CD14-positive monocyte (primary cell): ENCODE data around the gene TRUB2. TPM values are rescaled to one million over a fixed set of nuclear protein-coding genes. Genes with fewer than 3 reads are reported as not detected.

Experiments used
- DNase-seq, 3 donors: peaks; one replicate each; pipeline ENCODE4 v3.0.0-alpha.2; 2011 to 2022
- H2AFZ ChIP-seq: 2 replicates; pipeline ENCODE4 v1.6.0; 2012; ENCODE audit warnings: mild to moderate bottlenecking, low read depth, low read length, inconsistent platforms; ENCODE audit not compliant: insufficient read depth, poor library complexity, severe bottlenecking
- H3K27ac ChIP-seq, 2 donors: 1 replicate in 1 of 2; 2 replicates in 1 of 2; pipeline ENCODE4 v1.5.1; 2012 to 2013; ENCODE audit warnings: low read length in 2 of 2, control low read depth in 1 of 2, inconsistent platforms in 1 of 2, low read depth in 1 of 2, mild to moderate bottlenecking in 1 of 2
- H3K27me3 ChIP-seq, 2 donors: one replicate each; pipeline versions ENCODE4 v1.6.0 to v1.6.1; 2011 to 2013; ENCODE audit warnings: low read length in 2 of 2; ENCODE audit not compliant: control insufficient read depth in 2 of 2, insufficient read depth in 2 of 2
- H3K36me3 ChIP-seq, 2 donors: replicated peaks in 1 of 2; 1 replicate in 1 of 2; 2 replicates in 1 of 2; pipeline versions ENCODE4 v1.5.1 to v1.6.1; 2012 to 2013; ENCODE audit warnings: low read length in 2 of 2, control low read depth in 1 of 2, inconsistent platforms in 1 of 2, mild to moderate bottlenecking in 1 of 2; ENCODE audit not compliant: insufficient read depth in 2 of 2, control insufficient read depth in 1 of 2
- H3K4me1 ChIP-seq, 2 donors: 1 replicate in 1 of 2; 2 replicates in 1 of 2; pipeline versions ENCODE4 v1.5.1 to v1.6.1; 2012 to 2013; ENCODE audit warnings: low read length in 2 of 2, control low read depth in 1 of 2, inconsistent platforms in 1 of 2, mild to moderate bottlenecking in 1 of 2, moderate library complexity in 1 of 2; ENCODE audit not compliant: insufficient read depth in 2 of 2, control insufficient read depth in 1 of 2
- H3K4me2 ChIP-seq: replicated peaks from 2 replicates; pipeline ENCODE3; 2012; ENCODE audit warnings: low read length, moderate library complexity, mild to moderate bottlenecking; ENCODE audit not compliant: poor library complexity, severe bottlenecking; ENCODE audit errors: extremely low read depth
- H3K4me3 ChIP-seq, 3 experiments: fragments of 200-600 bp in 1 of 3; sonication (generic) in 1 of 3; replicated peaks in 1 of 3; 1 replicate in 2 of 3; 2 replicates in 1 of 3; pipeline ENCODE4 v1.5.1; 2011 to 2013; ENCODE audit warnings: low read length in 3 of 3, mild to moderate bottlenecking in 3 of 3, control low read depth in 2 of 3, low read depth in 2 of 3, inconsistent platforms in 1 of 3, moderate library complexity in 1 of 3
- H3K79me2 ChIP-seq: 2 replicates; pipeline ENCODE4 v1.6.0; 2012; ENCODE audit warnings: mild to moderate bottlenecking, control low read depth, inconsistent platforms, low read length, moderate library complexity; ENCODE audit not compliant: insufficient read depth
- H3K9ac ChIP-seq: 2 replicates; pipeline ENCODE4 v1.6.0; 2017; ENCODE audit warnings: low read length, mild to moderate bottlenecking; ENCODE audit not compliant: insufficient read depth, poor library complexity, severe bottlenecking
- H3K9me3 ChIP-seq, 2 donors: replicated peaks in 1 of 2; 1 replicate in 1 of 2; 2 replicates in 1 of 2; pipeline versions ENCODE4 v1.5.1 to v1.6.1; 2012 to 2013; ENCODE audit warnings: low read length in 2 of 2, control low read depth in 1 of 2; ENCODE audit not compliant: control insufficient read depth in 1 of 2, insufficient read depth in 1 of 2
- H4K20me1 ChIP-seq: 2 replicates; pipeline ENCODE4 v1.6.0; 2012; ENCODE audit warnings: mild to moderate bottlenecking, low read length, control low read depth, moderate library complexity; ENCODE audit not compliant: insufficient read depth
- H3K27ac Mint-ChIP-seq, 7 donors: one replicate each; pipeline ENCODE4 v1.8.0; 2020; ENCODE audit warnings: mild to moderate bottlenecking in 7 of 7, mixed read lengths in 7 of 7, moderate library complexity in 6 of 7, inconsistent platforms in 2 of 7
- H3K27me3 Mint-ChIP-seq, 3 donors: one replicate each; pipeline ENCODE4 v1.8.0; 2021 to 2022; ENCODE audit warnings: low read depth in 3 of 3, mild to moderate bottlenecking in 3 of 3, mixed read lengths in 3 of 3, moderate library complexity in 3 of 3, inconsistent platforms in 1 of 3
- H3K36me3 Mint-ChIP-seq, 2 donors: one replicate each; pipeline ENCODE4 v1.8.0; 2020; ENCODE audit warnings: mixed read lengths in 2 of 2, inconsistent platforms in 1 of 2, mild to moderate bottlenecking in 1 of 2
- H3K4me1 Mint-ChIP-seq: one replicate; pipeline ENCODE4 v1.8.0; 2020; ENCODE audit warnings: mild to moderate bottlenecking, mixed read lengths
- H3K4me3 Mint-ChIP-seq, 2 donors: one replicate each; pipeline ENCODE4 v1.8.0; 2020; ENCODE audit warnings: mild to moderate bottlenecking in 2 of 2, mixed read lengths in 2 of 2, moderate library complexity in 1 of 2
- H3K9me3 Mint-ChIP-seq, 7 donors: one replicate each; pipeline ENCODE4 v1.8.0; 2020 to 2022; ENCODE audit warnings: mixed read lengths in 7 of 7, mild to moderate bottlenecking in 6 of 7, moderate library complexity in 6 of 7, inconsistent platforms in 2 of 7
- CTCF ChIP-seq: fragments of 200-600 bp; IDR thresholded peaks from one replicate; pipeline ENCODE4 v1.8.0; 2022; ENCODE audit warnings: antibody characterized with exemption, mild to moderate bottlenecking
- WGBS: methylation state at CpG from one replicate; pipeline ENCODE4 v1.1.5; 2013; ENCODE audit warnings: missing lambda C conversion rate; ENCODE audit not compliant: insufficient coverage; 5-methylcytosine and 5-hydroxymethylcytosine counted together
- intact Hi-C, 2 donors: fragments of 100-400 bp; cut with micrococcal nuclease; formaldehyde crosslinking; loops; one replicate each; pipeline versions ENCODE4 v1.15.0 to v1.15.1; 2023
- polyA plus RNA-seq, 3 donors: library from polyadenylated mRNA; depleted of rRNA in 1 of 3; unstranded in 2 of 3; stranded (reverse) in 1 of 3; fragments of 300-500 nt in 2 of 3; fragments of >200 nt in 1 of 3; fragmentation: Illumina TruSeq in 2 of 3; gene quantifications; 1 replicate in 2 of 3; 2 replicates in 1 of 3; pipeline ENCODE4 v1.2.3, GENCODE V29; 2012 to 2021

TRUB2 gene
- polyA plus RNA-seq, 3 donors: 5.9 to 17.0 (median 13.5) TPM

GRCh38 chr9:128344931-128345605 is 22.8 kb upstream of the TRUB2 start:
- Histone ChIP-seq H4K20me1 (no peaks in the 10 kb centered on the region), H3K4me2 (no peak overlapping the region), H3K9ac (no peak overlapping the region), H3K27me3 (no peaks in the 10 kb centered on the region), H3K4me1 (peaks cover 8 to 10% of the 10 kb centered on the region in 2 donors), H3K79me2 (no peaks in the 10 kb centered on the region), H3K36me3 (peaks cover 34 to 71% of the 10 kb centered on the region in 2 donors), H2AFZ (no peak overlapping the region), H3K27ac (no peak overlapping the region), H3K4me3 (no peak overlapping the region), H3K9me3 (no peaks in the 10 kb centered on the region)
- intact Hi-C loops: no loop called here
- TF ChIP-seq CTCF: no peak
- Mint-ChIP-seq H3K4me1 (peaks cover 6% of the 10 kb centered on the region), H3K27ac (peak overlapping the region in 1 of 7 donors; percentile 52), H3K36me3 (peaks cover 54 to 73% of the 10 kb centered on the region in 2 donors), H3K9me3 (no peaks in the 10 kb centered on the region), H3K27me3 (peaks cover 0 to 3% (median 0%) of the 10 kb centered on the region in 3 donors), H3K4me3 (no peak overlapping the region)
- no peak for DNase-seq
- WGBS: 97% methylated on average over 25 of the region's 28 CpGs

GRCh38 chr9:128343855-128344254 is 21.6 kb upstream of the TRUB2 start:
- WGBS: 90% methylated on average over 4 of the region's 4 CpGs

More at GRCh38 chr9:128343855-128344254, 21.6 kb upstream of the TRUB2 start:
- H3K36me3 ChIP-seq: peaks cover 23 to 60% of the 10 kb centered on the region in 2 donors
- no peak overlapping the region for H2AFZ ChIP-seq
- peaks cover 0 to 3% (median 0%) of the 10 kb centered on the region in 3 donors for H3K27me3 Mint-ChIP-seq
- intact Hi-C loops: no loop called here
- no peak overlapping the region for H3K4me2 ChIP-seq
- H3K4me3 ChIP-seq: no peak overlapping the region
- no peak for DNase-seq
- no peaks in the 10 kb centered on the region for H3K79me2 ChIP-seq
- H3K9me3 Mint-ChIP-seq: no peaks in the 10 kb centered on the region
- H3K9me3 ChIP-seq: no peaks in the 10 kb centered on the region
- no peaks in the 10 kb centered on the region for H3K27me3 ChIP-seq
- H3K27ac ChIP-seq: no peak overlapping the region
- no peak overlapping the region for H3K9ac ChIP-seq
- no peak overlapping the region for H3K27ac Mint-ChIP-seq
- H3K4me1 ChIP-seq: peaks cover 12 to 15% of the 10 kb centered on the region in 2 donors
- peaks cover 13% of the 10 kb centered on the region for H3K4me1 Mint-ChIP-seq
- no peaks in the 10 kb centered on the region for H4K20me1 ChIP-seq
- TF ChIP-seq CTCF: no peak
- peaks cover 42 to 61% of the 10 kb centered on the region in 2 donors for H3K36me3 Mint-ChIP-seq
- H3K4me3 Mint-ChIP-seq: no peak overlapping the region
